Common myeloid progenitor, CD34-positive (primary cell): ENCODE measurements around the gene EXOC6B.

Experiments
- CTCF ChIA-PET: fragments of 350-600 bp; sonication (Branson Sonifier 250); formaldehyde crosslinking; loops from one replicate; lab custom pipeline; 2021; ENCODE audit warnings: antibody characterized with exemption; lab: Charles Lee
- POLR2A ChIA-PET: fragments of 350-600 bp; sonication (Branson Sonifier 250); formaldehyde crosslinking; loops from one replicate; lab custom pipeline; 2021; ENCODE audit warnings: antibody characterized with exemption; lab: Charles Lee
- DNase-seq, 3 donors: peaks; one replicate each; pipeline versions ENCODE4 v3.0.0 to v3.0.0-alpha.2; 2013
- H3K27ac ChIP-seq, 2 experiments: 1 replicate in 1 of 2; 2 replicates in 1 of 2; pipeline ENCODE4 v1.7.0; 2013; ENCODE audit warnings: inconsistent platforms in 2 of 2, low read length in 2 of 2, mild to moderate bottlenecking in 2 of 2, low read depth in 1 of 2, moderate library complexity in 1 of 2; ENCODE audit not compliant: severe bottlenecking in 2 of 2, insufficient read depth in 1 of 2, poor library complexity in 1 of 2
- H3K27me3 ChIP-seq, 5 experiments: replicated peaks in 2 of 5; 1 replicate in 3 of 5; 2 replicates in 2 of 5; pipeline versions ENCODE4 v1.6.1 to v1.7.0; 2013; ENCODE audit warnings: low read length in 4 of 5, mild to moderate bottlenecking in 2 of 5, moderate library complexity in 2 of 5, inconsistent platforms in 1 of 5; ENCODE audit not compliant: insufficient read depth in 5 of 5, control insufficient read depth in 4 of 5
- H3K36me3 ChIP-seq, 4 experiments: 1 replicate in 2 of 4; 2 replicates in 2 of 4; pipeline versions ENCODE4 v1.6.1 to v1.7.0; 2013; ENCODE audit warnings: low read length in 3 of 4, control low read depth in 1 of 4, mild to moderate bottlenecking in 1 of 4; ENCODE audit not compliant: control insufficient read depth in 4 of 4, insufficient read depth in 4 of 4
- H3K4me1 ChIP-seq, 4 experiments: 1 replicate in 3 of 4; 2 replicates in 1 of 4; pipeline versions ENCODE4 v1.6.1 to v1.7.1; 2013; ENCODE audit warnings: low read length in 3 of 4, mild to moderate bottlenecking in 3 of 4, control low read depth in 1 of 4, inconsistent platforms in 1 of 4, moderate library complexity in 1 of 4; ENCODE audit not compliant: control insufficient read depth in 4 of 4, insufficient read depth in 4 of 4; ENCODE audit errors: control extremely low read depth in 1 of 4
- H3K4me3 ChIP-seq, 7 experiments: 1 replicate in 4 of 7; 2 replicates in 3 of 7; pipeline versions ENCODE4 v1.5.1 to v1.7.0; 2013; ENCODE audit warnings: mild to moderate bottlenecking in 7 of 7, low read length in 6 of 7, moderate library complexity in 6 of 7, inconsistent platforms in 2 of 7, low read depth in 2 of 7, control low read depth in 1 of 7; ENCODE audit not compliant: insufficient read depth in 4 of 7, control insufficient read depth in 1 of 7; ENCODE audit errors: extremely low read depth in 1 of 7
- H3K9me3 ChIP-seq, 5 experiments: 1 replicate in 4 of 5; 2 replicates in 1 of 5; pipeline versions ENCODE4 v1.6.1 to v1.7.1; 2013; ENCODE audit warnings: low read length in 4 of 5, mild to moderate bottlenecking in 2 of 5, inconsistent platforms in 1 of 5, low read depth in 1 of 5, moderate library complexity in 1 of 5; ENCODE audit not compliant: control insufficient read depth in 4 of 5, insufficient read depth in 2 of 5; ENCODE audit errors: control extremely low read depth in 1 of 5
- WGBS: methylation state at CpG from one replicate; pipeline ENCODE4 v1.1.5; 2013; ENCODE audit not compliant: insufficient coverage; 5-methylcytosine and 5-hydroxymethylcytosine counted together

The EXOC6B gene

DNA sequence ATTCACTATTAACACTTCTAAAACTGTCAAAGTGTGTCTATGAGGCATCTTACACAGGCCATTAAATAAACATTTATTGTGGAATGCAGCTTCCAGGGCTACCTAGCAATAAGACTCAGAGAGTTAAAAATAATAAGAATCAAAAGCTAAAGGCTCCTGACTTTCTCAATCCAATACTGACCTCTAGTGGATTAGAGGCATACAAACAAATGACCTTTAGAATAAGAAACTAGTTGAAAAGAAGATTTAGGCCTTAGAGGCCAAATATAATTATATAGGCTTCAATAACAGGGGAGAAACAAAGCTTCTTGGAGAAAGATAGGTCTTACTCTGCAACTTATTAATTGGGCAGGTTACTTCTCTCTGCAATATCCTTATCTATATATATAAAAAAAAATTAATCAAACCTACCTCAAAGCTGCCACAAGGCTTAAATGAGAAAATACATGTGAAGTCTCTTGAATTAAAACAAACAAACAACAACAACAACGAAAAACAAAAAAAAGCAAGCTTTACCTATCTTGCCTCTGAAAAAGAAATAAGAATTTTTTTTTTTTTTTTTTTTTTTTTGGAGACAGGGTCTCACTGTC lies 246.1 kb downstream of the EXOC6B start:
- H3K4me1 ChIP-seq, result peaks cover 0 to 4% (median 4%) of the 10 kb centered on the region in 4 experiments
- no peak overlapping the region for H3K4me3 ChIP-seq
- WGBS, result no CpG with 5 or more reads among the region's 1 CpG
- DNase-seq, result peak; percentile 50 to 73 (median 72)
- CTCF ChIA-PET, result interaction anchor here (0.6 to 5.3 kb wide), 21 partner anchors 8 to 1035 kb away, joined by 3 to 48 read pairs (median 3); no protein-coding TSS in a partner anchor
- POLR2A ChIA-PET, result no interaction called here
- no peaks in the 10 kb centered on the region for H3K27me3 ChIP-seq
- no peaks in the 10 kb centered on the region for H3K9me3 ChIP-seq
- no peaks in the 10 kb centered on the region for H3K36me3 ChIP-seq
- H3K27ac ChIP-seq, result no peak overlapping the region

GRCh38 chr2:72576861-72577260 lies 249.0 kb downstream of the EXOC6B start:
- peaks cover 0 to 4% (median 4%) of the 10 kb centered on the region in 4 experiments for H3K4me1 ChIP-seq
- H3K27me3 ChIP-seq, result no peaks in the 10 kb centered on the region
- H3K4me3 ChIP-seq, result no peak overlapping the region
- H3K9me3 ChIP-seq, result no peaks in the 10 kb centered on the region
- H3K27ac ChIP-seq, result no peak overlapping the region
- POLR2A ChIA-PET, result no interaction called here
- H3K36me3 ChIP-seq, result no peaks in the 10 kb centered on the region
- no peak for DNase-seq
- CTCF ChIA-PET, result no interaction called here

- Histone ChIP-seq H3K9me3 (no peaks in the 10 kb centered on the region), H3K36me3 (no peaks in the 10 kb centered on the region), H3K27ac (no peak overlapping the region), H3K4me3 (no peak overlapping the region), H3K27me3 (no peaks in the 10 kb centered on the region), H3K4me1 (peaks cover 0 to 4% (median 4%) of the 10 kb centered on the region in 4 experiments)
- WGBS, result 0% methylated on average over 1 of the region's 2 CpGs
- CTCF ChIA-PET, result no interaction called here
- no peak for DNase-seq
- POLR2A ChIA-PET, result no interaction called here
Observed at GRCh38 chr2:72576459-72576858, 249.4 kb downstream of the EXOC6B start.

DNA sequence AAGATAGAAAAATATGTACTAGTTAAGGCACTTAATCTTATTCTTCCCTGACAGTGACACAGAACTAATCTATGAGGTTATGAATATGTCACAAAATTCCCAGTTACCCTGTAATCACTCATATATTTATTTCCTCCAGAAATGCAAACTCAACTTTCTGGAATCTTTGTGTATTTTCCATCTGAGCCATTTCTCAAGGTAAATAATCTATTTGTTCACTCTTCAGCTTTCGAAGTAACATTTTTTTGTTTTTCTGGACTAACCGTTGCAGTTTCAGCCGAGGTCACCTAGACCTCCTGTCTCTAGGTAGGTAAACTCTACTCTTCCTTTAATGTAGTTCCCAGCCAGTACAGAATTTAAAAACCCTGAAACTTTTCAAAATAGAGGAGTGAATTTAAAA lies 250.9 kb downstream of the EXOC6B start:
- Histone ChIP-seq H3K27ac (no peak overlapping the region), H3K4me3 (no peak overlapping the region), H3K4me1 (peaks cover 0 to 4% (median 4%) of the 10 kb centered on the region in 4 experiments), H3K9me3 (no peaks in the 10 kb centered on the region), H3K27me3 (no peaks in the 10 kb centered on the region), H3K36me3 (no peaks in the 10 kb centered on the region)
- POLR2A ChIA-PET, result no interaction called here
- WGBS, result 100% methylated on average over 1 of the region's 3 CpGs
- CTCF ChIA-PET, result no interaction called here
- DNase-seq, result no peak

- no peak for DNase-seq
- Histone ChIP-seq H3K36me3 (no peaks in the 10 kb centered on the region), H3K4me3 (no peak overlapping the region), H3K4me1 (peaks cover 0 to 4% (median 4%) of the 10 kb centered on the region in 4 experiments), H3K27me3 (no peaks in the 10 kb centered on the region), H3K9me3 (no peaks in the 10 kb centered on the region), H3K27ac (no peak overlapping the region)
- WGBS, result 100% methylated on average over 1 of the region's 1 CpG
- ChIA-PET POLR2A (no interaction called here), CTCF (interaction anchor here (1.2 kb wide), 1 partner anchor 649 kb away, joined by 3 read pairs; no protein-coding TSS in a partner anchor)
Observed at GRCh38 chr2:72573232-72573631, 252.6 kb downstream of the EXOC6B start.

- H3K27ac ChIP-seq, result no peak overlapping the region
- H3K9me3 ChIP-seq, result no peaks in the 10 kb centered on the region
- CTCF ChIA-PET, result interaction anchor here (1.1 kb wide), 1 partner anchor 8 kb away, joined by 3 read pairs; no protein-coding TSS in a partner anchor
- no peak overlapping the region for H3K4me3 ChIP-seq
- H3K27me3 ChIP-seq, result no peaks in the 10 kb centered on the region
- no CpG with 5 or more reads among the region's 2 CpGs for WGBS
- POLR2A ChIA-PET, result no interaction called here
- H3K36me3 ChIP-seq, result no peaks in the 10 kb centered on the region
- H3K4me1 ChIP-seq, result peaks cover 0 to 4% (median 4%) of the 10 kb centered on the region in 4 experiments
- DNase-seq, result no peak
Observed at GRCh38 chr2:72572501-72572900, 253.3 kb downstream of the EXOC6B start.

DNA sequence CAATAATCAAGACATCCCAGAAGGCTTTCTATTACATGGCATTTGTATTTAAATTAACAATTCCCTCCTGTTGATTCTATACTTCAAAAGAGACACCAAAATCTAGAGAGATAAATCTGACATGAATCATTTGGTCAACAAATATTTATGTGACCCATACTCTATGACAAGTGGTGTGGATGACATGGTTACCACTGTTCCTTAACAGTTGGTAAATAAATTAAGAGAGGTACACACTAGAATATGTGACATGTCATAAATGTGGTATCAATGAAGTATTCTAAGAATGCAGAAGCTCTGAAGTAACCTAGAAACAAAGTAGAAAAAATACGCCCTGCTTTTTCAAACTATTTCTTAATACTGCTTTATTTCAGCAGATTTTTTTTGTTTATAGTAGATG lies 255.4 kb downstream of the EXOC6B start:
- H3K4me1 ChIP-seq, result no peaks in the 10 kb centered on the region
- no peak overlapping the region for H3K4me3 ChIP-seq
- no peak overlapping the region for H3K27ac ChIP-seq
- no peaks in the 10 kb centered on the region for H3K27me3 ChIP-seq
- H3K9me3 ChIP-seq, result no peaks in the 10 kb centered on the region
- no peaks in the 10 kb centered on the region for H3K36me3 ChIP-seq
- no CpG with 5 or more reads among the region's 1 CpG for WGBS
- ChIA-PET CTCF (no interaction called here), POLR2A (no interaction called here)
- no peak for DNase-seq
